ENCODE data around the gene VWA7.
A peak's percentile ranks its signal among the peaks of the same experiment; 100 is the strongest.
"Not testable (repeated sequence)": the region's sequence is repeated elsewhere in the genome, so short reads cannot be mapped to it uniquely, and the experiment has no call there.

The VWA7 gene

GRCh38 chr6:31821301-31822035 lies 44.3 kb upstream of the VWA7 start:
- peak overlapping the region; percentile 80 for H3K27ac ChIP-seq
- in situ Hi-C loops (cut with HindIII; ENCODE audit: low pct_ligation_motif_present, low sequenced_read_pairs) = no loop called here
- H3K4me3 ChIP-seq (ENCODE audit: low read depth, low read length) = peak overlapping the region; percentile 64
- TF ChIP-seq CTCF (IDR thresholded peaks at IDR 0.05; ENCODE audit: low read depth, low read length, missing control alignments) = no peak
- DNase-seq = no peak
- no peaks in the 10 kb centered on the region for H3K27me3 ChIP-seq (replicated peaks)
- no peaks in the 10 kb centered on the region for H3K36me3 ChIP-seq (replicated peaks)

DNA sequence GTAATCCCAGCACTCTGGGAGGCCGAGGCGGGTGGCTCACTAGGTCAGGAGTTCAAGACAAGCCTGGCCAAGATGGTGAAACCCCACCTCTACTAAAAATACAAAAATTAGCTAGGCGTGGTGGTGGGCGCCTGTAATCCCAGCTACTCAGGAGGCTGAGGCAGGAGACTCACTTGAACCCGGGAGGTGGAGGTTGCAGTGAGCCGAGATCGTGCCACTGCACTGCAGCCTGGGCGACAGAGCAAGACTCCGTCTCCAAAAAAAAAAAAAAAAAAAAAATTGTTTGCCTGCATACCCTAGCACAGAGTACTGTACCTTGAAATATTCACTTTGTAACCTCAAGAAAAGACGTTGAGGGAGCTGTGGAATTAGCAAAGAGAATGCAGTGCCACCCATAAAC lies 43.3 kb upstream of the VWA7 start:
- in situ Hi-C loops (cut with HindIII; ENCODE audit: low pct_ligation_motif_present, low sequenced_read_pairs); DNase-seq; H3K4me3 ChIP-seq (ENCODE audit: low read depth, low read length); H3K36me3 ChIP-seq (replicated peaks); H3K27me3 ChIP-seq (replicated peaks); H3K27ac ChIP-seq: not testable (repeated sequence)

- Histone ChIP-seq H3K27ac (no peak overlapping the region), H3K36me3 (replicated peaks) (no peaks in the 10 kb centered on the region), H3K4me3 (ENCODE audit: low read depth, low read length) (no peak overlapping the region), H3K27me3 (replicated peaks) (no peaks in the 10 kb centered on the region)
- TF ChIP-seq CTCF (IDR thresholded peaks at IDR 0.05; ENCODE audit: low read depth, low read length, missing control alignments) = no peak
- in situ Hi-C loops (cut with HindIII; ENCODE audit: low pct_ligation_motif_present, low sequenced_read_pairs) = no loop called here
- no peak for DNase-seq
Observed at GRCh38 chr6:31819871-31820299, 42.8 kb upstream of the VWA7 start.

DNA sequence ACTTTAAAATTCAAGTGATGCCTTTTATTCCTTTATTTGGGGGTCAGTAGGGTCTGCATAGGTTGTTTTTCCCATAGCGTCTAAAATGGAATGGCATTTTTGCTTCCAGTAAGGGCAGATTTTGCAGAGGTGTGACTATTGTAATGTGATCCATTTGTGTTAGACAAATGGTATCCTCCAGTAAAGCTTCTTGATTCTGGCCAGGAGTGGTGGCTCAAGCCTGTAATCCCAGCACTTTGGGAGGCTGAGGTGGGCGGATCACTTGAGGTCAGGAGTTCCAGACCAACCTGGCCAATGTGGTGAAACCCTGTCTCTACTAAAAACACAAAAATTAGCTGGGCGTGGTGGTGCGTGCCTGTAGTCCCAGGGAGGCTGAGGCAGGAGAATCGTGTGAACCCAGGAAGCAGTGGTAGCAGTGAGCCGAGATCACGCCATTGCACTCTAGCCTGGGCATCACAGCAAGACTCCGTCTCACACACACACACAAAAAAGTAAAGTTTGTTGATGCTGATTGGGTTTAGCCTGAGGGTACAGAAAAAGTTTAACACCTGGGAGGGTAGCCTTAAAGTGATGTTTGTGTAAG lies 40.9 kb upstream of the VWA7 start:
- H3K36me3 ChIP-seq (replicated peaks); in situ Hi-C loops (cut with HindIII; ENCODE audit: low pct_ligation_motif_present, low sequenced_read_pairs); DNase-seq; H3K27me3 ChIP-seq (replicated peaks): not testable (repeated sequence)
- Histone ChIP-seq H3K27ac (peak overlapping the region; percentile 1), H3K4me3 (ENCODE audit: low read depth, low read length) (peak overlapping the region; percentile 51)

GRCh38 chr6:31817133-31817928 lies 40.2 kb upstream of the VWA7 start:
- H3K36me3 ChIP-seq (replicated peaks); in situ Hi-C loops (cut with HindIII; ENCODE audit: low pct_ligation_motif_present, low sequenced_read_pairs); DNase-seq; H3K27me3 ChIP-seq (replicated peaks): not testable (repeated sequence)
- Histone ChIP-seq H3K27ac (peak overlapping the region; percentile 1), H3K4me3 (ENCODE audit: low read depth, low read length) (peak overlapping the region; percentile 51)

DNA sequence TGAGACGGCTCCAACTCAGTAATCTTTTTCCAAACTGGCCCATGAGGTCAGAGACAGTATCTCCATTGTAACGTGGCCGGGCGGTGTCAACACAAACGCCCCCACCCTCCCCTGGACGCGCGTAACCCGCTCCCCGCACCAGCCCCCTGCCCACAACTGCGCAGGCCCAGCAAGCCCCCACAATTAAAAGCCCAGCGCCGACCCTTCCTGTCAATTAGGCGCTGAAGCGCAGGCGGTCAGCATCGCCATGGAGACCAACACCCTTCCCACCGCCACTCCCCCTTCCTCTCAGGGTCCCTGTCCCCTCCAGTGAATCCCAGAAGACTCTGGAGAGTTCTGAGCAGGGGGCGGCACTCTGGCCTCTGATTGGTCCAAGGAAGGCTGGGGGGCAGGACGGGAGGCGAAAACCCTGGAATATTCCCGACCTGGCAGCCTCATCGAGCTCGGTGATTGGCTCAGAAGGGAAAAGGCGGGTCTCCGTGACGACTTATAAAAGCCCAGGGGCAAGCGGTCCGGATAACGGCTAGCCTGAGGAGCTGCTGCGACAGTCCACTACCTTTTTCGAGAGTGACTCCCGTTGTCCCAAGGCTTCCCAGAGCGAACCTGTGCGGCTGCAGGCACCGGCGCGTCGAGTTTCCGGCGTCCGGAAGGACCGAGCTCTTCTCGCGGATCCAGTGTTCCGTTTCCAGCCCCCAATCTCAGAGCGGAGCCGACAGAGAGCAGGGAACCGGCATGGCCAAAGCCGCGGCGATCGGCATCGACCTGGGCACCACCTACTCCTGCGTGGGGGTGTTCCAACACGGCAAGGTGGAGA lies 38.1 kb upstream of the VWA7 start, which contains the start of the genes HSPA1A and HSPA1L:
TSS of gene HSPA1A (plus strand) at position 519 of the 814 bp plus-strand sequence. CDS start at position 733, 214 bp downstream.
TSS of gene HSPA1L (minus strand) at position 259 of the 814 bp plus-strand sequence. CDS start 3,311 bp downstream, outside the sequence.
- in situ Hi-C loops (cut with HindIII; ENCODE audit: low pct_ligation_motif_present, low sequenced_read_pairs) = no loop called here
- Histone ChIP-seq H3K36me3 (replicated peaks) (no peaks in the 10 kb centered on the region), H3K27me3 (replicated peaks) (no peaks in the 10 kb centered on the region), H3K4me3 (ENCODE audit: low read depth, low read length) (peak within 1 kb of the TSS; percentile 73), H3K27ac (peak within 1 kb of the TSS; percentile 90)
- no peak for TF ChIP-seq CTCF (IDR thresholded peaks at IDR 0.05; ENCODE audit: low read depth, low read length, missing control alignments)
- peak; percentile 97 for DNase-seq

Measured in brain microvascular endothelial cell (primary cell).